HG02840 (cell line): ENCODE measurements around the gene STK32C.
A peak's percentile ranks its signal among the peaks of the same experiment; 100 is the strongest.
"Not testable (repeated sequence)": the region's sequence is repeated elsewhere in the genome, so short reads cannot be mapped to it uniquely, and the experiment has no call there.

Experiments
- ATAC-seq: cut with Tn5 transposase; IDR thresholded peaks from one replicate; pipeline ENCODE4 v1.9.1; 2021; ENCODE audit warnings: mild to moderate bottlenecking, moderate library complexity, moderate number of reproducible peaks; ENCODE audit not compliant: unreplicated experiment, low FRiP score

The STK32C gene

GRCh38 chr10:132320654-132321469 is 13.1 kb upstream of the STK32C start:
- ATAC-seq, result no peak

DNA sequence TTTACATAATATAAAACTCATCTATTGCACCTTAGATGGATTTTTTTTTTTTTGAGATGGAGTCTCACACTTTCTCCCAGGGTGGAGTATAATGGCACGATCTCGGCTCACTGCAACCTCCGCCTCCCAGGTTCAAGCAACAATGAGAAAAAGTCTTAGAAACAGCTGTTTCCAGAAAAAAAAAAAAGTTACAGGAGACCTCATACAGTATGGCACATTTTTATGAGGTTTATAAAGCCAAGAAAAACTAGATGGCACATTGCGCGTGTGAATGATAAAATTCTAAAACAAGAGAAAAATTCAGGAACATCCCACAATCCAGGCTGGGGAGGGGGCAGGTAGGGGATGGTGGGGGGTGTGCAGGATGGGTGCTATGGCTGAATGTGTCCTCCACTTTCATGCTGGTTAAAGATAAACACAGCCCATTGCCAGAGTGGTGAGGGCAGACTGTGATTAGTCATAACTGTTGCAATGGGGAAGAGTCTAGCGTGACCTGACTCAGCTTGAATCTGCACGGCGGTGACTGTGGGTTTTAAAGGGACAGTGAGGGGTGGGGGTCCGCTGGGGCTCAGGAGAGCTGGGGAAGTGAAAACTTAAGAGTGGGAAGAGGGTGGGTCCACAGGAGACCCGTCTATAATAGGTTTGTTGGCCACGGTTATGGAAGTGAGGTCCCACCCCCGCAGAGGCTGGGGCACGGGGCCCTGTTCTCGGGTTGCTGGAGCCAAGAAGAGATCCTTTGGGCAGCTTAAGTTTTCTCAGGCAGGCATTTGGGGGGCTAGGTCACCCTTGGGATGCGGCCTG is 12.3 kb upstream of the STK32C start:
- ATAC-seq, result peak; percentile 99

GRCh38 chr10:132317477-132317876 is 9.7 kb upstream of the STK32C start:
- ATAC-seq, result not testable (repeated sequence)

DNA sequence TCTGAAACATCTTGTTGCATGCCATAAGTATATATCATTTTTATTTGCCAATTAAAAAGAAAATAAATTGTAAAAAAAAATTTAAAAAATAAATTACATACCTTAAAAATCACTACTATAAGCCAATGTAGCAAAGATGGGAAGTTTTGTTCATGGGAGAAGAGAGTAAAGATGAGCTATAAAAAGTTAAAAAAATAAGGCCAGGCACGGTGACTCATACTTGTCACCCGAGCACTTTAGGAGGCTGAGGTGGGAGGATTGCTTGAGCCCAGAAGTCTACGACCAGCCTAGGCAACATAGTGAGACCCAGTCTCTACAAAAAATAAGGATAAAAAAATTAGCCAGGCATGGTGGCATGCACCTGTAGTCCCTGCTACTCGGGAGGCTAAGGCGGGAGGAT is 8.4 kb upstream of the STK32C start:
- ATAC-seq, result no peak

DNA sequence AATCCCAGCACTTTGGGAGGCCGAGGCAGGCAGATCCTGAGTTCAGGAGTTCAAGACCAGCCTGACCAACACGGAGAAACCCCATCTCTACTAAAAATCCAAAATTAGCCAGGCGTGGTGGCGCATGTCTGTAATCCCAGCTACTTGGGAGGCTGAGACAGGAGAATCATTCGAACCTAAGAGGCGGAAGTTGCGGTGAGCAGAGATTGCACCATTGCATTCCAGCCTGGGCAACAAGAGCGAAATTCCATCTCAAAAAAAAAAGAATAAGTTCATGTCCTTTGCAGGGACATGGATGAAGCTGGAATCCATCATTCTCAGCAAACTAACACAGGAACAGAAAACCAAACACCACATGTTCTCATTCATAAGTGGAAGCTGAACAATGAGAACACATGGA is 7.1 kb upstream of the STK32C start:
- not testable (repeated sequence) for ATAC-seq

DNA sequence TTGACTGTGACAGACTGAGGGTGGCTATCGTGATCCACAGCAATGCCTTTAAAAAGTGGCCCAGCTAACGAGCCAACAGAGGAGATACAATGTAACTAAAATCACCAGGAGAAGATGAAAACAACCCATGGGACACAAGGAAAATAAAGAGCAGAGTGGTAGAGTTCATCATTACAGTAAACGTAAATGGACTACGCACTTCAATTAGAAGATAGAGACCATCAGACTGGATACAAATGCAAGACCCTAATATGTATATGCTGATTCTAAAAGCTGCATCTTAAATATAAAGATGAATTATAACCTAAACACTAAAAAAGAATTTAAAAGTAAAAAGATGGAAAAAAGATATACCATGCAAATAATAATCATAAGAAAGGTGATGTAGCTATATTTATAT is 6.6 kb upstream of the STK32C start:
- ATAC-seq, result no peak

DNA sequence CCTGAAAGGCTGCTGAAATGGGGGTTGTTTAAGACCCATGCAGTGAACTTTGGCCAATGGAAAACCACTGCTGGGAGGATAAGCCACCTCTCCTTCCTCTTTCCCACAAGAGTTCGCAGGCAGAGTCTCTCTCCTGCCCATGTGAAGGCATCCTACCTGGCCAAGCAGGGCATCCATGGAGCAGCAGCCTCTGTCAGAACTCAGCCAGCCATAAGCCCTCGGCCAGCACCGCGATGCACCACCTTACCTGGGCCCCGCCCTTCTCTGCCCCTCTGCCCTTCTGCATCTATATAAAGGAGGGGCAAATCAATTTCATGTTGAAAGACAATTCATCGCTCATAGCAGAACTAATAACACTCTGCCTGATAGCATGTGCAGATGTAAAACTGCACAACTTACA is 6.1 kb upstream of the STK32C start:
- no peak for ATAC-seq

DNA sequence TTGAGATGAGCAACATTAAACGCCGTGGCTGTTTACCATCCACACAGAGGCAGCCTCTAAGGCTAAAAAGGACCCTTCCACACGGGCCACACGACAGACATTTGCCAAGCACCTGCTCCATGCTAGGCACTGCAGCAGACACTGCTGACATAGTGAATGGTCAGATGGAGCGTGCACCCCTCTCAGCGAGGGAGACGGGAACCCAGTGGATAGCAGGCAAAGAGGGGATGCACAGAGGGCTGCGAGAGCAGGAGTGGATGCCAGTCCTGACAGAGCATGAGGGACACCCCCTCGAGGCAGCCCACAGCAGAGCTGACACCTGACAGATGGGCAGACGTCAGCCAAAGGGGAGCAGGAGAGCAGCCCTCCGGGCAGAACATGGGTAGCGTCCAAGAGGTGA is 5.6 kb upstream of the STK32C start:
- no peak for ATAC-seq

GRCh38 chr10:132311338-132311939 is 3.7 kb upstream of the STK32C start:
- ATAC-seq, result no peak

- no peak for ATAC-seq
Observed at GRCh38 chr10:132310701-132311337, 3.1 kb upstream of the STK32C start.

DNA sequence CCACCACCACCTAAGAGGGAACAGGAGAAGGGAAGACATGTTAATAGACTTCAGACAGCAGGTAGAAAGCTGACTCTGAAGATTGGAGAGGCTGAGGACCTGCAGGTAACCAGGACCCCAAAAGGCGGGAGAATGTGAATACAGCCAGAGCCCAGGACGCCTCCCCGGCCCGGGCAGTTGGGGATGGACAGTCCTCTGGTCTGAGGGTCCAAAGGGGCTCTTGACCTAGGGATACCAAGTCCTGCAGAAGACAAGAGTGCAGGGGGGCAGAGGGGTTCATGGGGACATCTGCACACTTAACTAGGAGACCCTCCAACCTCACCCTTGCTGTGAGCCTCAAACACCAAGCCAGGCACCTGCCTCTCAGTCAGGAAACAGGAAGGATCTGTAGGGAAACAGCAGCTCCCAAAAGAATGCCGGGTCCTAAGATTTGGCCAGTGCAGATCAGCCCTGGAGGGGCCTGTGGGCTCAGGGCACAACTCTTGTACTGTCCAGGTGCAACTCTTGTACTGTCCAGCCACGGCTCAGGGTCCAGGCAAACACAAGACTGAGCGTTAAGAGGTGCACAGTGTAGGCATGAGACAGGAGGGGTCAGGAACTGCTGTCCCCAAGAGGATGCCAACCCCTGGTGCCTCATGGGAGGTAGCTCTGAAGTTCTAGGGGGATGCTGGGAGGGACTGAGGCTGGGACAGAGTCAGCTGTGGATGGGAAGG is 2.3 kb upstream of the STK32C start:
- ATAC-seq, result no peak

DNA sequence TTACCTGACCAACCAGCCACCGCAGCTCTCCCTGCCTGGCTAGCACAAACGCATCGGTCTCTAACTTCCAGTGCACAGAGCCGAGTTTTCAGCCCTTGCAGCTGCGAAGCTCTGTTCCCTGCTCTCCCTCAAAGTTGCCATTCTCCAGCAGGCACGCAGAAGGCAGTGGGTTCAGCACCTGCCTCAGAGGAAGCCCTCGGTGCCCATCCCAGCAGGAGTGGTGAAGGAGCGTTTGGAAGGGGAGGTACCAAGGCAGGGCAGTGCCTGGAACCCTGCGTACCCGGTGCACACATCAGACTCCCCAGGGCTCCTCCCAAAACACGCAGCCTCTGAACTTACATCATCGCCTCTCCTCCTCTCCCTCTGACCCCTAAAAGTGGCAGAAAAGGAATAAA is 1.7 kb upstream of the STK32C start:
- no peak for ATAC-seq

GRCh38 chr10:132308587-132309470 is 1.1 kb upstream of the STK32C start:
- no peak for ATAC-seq

- ATAC-seq, result peak; percentile 19
Observed at GRCh38 chr10:132306864-132307751, 642 bp downstream of the STK32C start.

- ATAC-seq, result no peak
Observed at GRCh38 chr10:132306343-132306685, 1.4 kb downstream of the STK32C start.

GRCh38 chr10:132305654-132306342 is 2.0 kb downstream of the STK32C start:
- ATAC-seq, result no peak

- no peak for ATAC-seq
Observed at GRCh38 chr10:132304756-132305509, 2.8 kb downstream of the STK32C start.
